ENCODE data around the gene ZCWPW2. TPM values are rescaled to one million over a fixed set of nuclear protein-coding genes. Genes with fewer than 3 reads are reported as not detected.

Gene ZCWPW2
- total and polyA plus RNA-seq, 9 of the 15 experiments (the other 6 are each of a cell fraction or from before 2014, with no cell fraction given) = 0.10 to 0.77 (median 0.44) TPM

DNA sequence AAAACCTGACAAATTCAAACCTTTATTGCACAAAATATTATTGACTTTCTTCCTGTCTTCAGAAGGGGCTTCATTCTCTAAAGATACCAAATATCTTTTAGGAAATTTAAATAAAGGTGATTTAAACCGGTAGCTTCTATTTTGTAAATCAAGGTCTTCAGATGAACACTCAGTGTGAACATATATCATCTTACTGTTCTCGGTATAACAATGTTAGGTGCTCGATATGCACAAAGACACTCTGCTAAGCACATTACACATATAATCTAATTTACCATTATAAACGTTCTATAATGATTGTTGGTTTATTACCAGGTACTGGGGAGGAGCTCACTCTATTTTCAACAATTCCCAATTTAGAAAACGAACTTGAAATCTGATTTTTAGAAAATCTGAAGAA is 225.5 kb downstream of the ZCWPW2 start:
- DNase-seq (ENCODE audit: extremely low read depth in 1 of 4, low spot score in 3 of 4) = no peak
- no peak for TF ChIP-seq MEIS2 (IDR thresholded peaks at IDR 0.05; ENCODE audit: partially characterized antibody)
- TF ChIP-seq TBL1XR1 (IDR thresholded peaks at IDR 0.05; ENCODE audit: low read length in 2 of 2) = no peak
- no peak for TF ChIP-seq ZNF445 (CRISPR knock-in tag; IDR thresholded peaks at IDR 0.05; ENCODE audit: low read depth)
- no peak for TF ChIP-seq DNMT1 (IDR thresholded peaks at IDR 0.05)
- no peak for TF ChIP-seq ZNF696 (CRISPR knock-in tag; conservative IDR thresholded peaks at IDR 0.05)
- no peak for TF ChIP-seq HNRNPK (IDR thresholded peaks at IDR 0.05; ENCODE audit: low read depth, low read length, poor library complexity, severe bottlenecking)
- TF ChIP-seq, protein P1, sequence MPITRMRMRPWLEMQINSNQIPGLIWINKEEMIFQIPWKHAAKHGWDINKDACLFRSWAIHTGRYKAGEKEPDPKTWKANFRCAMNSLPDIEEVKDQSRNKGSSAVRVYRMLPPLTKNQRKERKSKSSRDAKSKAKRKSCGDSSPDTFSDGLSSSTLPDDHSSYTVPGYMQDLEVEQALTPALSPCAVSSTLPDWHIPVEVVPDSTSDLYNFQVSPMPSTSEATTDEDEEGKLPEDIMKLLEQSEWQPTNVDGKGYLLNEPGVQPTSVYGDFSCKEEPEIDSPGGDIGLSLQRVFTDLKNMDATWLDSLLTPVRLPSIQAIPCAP (CRISPR knock-in tag; IDR thresholded peaks at IDR 0.05; ENCODE audit: borderline replicate concordance) = no peak
- no peak overlapping the region for H2AFZ ChIP-seq (ENCODE audit: low read depth, low read length)
- no peaks in the 10 kb centered on the region for H3K27me3 ChIP-seq (ENCODE audit: control insufficient read depth in 2 of 2, insufficient read depth in 2 of 2, low read length in 2 of 2)
- H3K4me3 ChIP-seq = no peak overlapping the region
- no peak overlapping the region for H3K27ac ChIP-seq (ENCODE audit: extremely low read depth, low read depth, low read length)
- H3K4me1 ChIP-seq (replicated peaks in 1 of 2; ENCODE audit: control insufficient read depth in 2 of 2, insufficient read depth in 2 of 2, low read length in 2 of 2) = no peaks in the 10 kb centered on the region
- CTCF ChIA-PET (ENCODE audit: low intra/inter-chr PET ratio) = no interaction called here
- in situ Hi-C loops (cut with MboI) = no loop called here
- no peaks in the 10 kb centered on the region for H3K9me3 ChIP-seq (replicated peaks; ENCODE audit: control insufficient read depth, insufficient read depth, low read depth, low read length)
- no peaks in the 10 kb centered on the region for H3K79me2 ChIP-seq (ENCODE audit: control insufficient read depth, insufficient read depth, low read length)
- no peak for FAIRE-seq
- ATAC-seq = no peak
- H3K9ac ChIP-seq (ENCODE audit: insufficient read depth in 1 of 2, low read depth in 2 of 2, low read length in 2 of 2) = no peak overlapping the region
- H4K20me1 ChIP-seq (replicated peaks; ENCODE audit: control insufficient read depth, insufficient read depth, low read length) = no peaks in the 10 kb centered on the region
- WGBS (ENCODE audit: insufficient coverage, low coverage, missing lambda C conversion rate) = 2% methylated on average over 5 of the region's 5 CpGs
- BruUV-seq (replicated peaks) = no TSS peak
- no peak overlapping the region for H3K4me2 ChIP-seq (ENCODE audit: insufficient read depth, low read length)
- intact Hi-C loops (cut with micrococcal nuclease) = no loop called here
- no peaks in the 10 kb centered on the region for H3K36me3 ChIP-seq (ENCODE audit: control insufficient read depth, insufficient read depth, low read length)
- POLR2A ChIA-PET = no interaction called here
- H3K9me1 ChIP-seq (ENCODE audit: control insufficient read depth, insufficient read depth, low read length) = no peaks in the 10 kb centered on the region
